ENCODE measurements around the gene TMEM184B. TPM values are rescaled to one million over a fixed set of nuclear protein-coding genes. Genes with fewer than 3 reads are reported as not detected.

Gene TMEM184B
- polyA plus RNA-seq, 1 donor (not counting 4 experiments of a cell fraction or from before 2014, with no cell fraction given) = 18.8 TPM

- Histone ChIP-seq H3K9me1 (ENCODE audit: control insufficient read depth, extremely low read depth, insufficient read depth, low read length) (no peaks in the 10 kb centered on the region), H3K9ac (ENCODE audit: control insufficient read depth, extremely low read depth, insufficient read depth, low read length) (no peak overlapping the region), H3K79me2 (ENCODE audit: control insufficient read depth, insufficient read depth, low read length) (peaks cover 73% of the 10 kb centered on the region), H3K27me3 (ENCODE audit: control insufficient read depth, extremely low read depth, insufficient read depth, low read length) (no peaks in the 10 kb centered on the region), H3K4me1 (ENCODE audit: control insufficient read depth, extremely low read depth, insufficient read depth, low read length) (peaks cover 6% of the 10 kb centered on the region), H3K4me2 (ENCODE audit: control insufficient read depth, extremely low read depth, insufficient read depth, low read depth, low read length) (no peak overlapping the region), H2AFZ (ENCODE audit: control insufficient read depth, low read length) (no peak overlapping the region), H3K4me3 (ENCODE audit: control insufficient read depth in 2 of 3, extremely low read depth in 1 of 3, insufficient read depth in 2 of 3, low read depth in 1 of 3, low read length in 3 of 3) (no peak overlapping the region), H3K27ac (ENCODE audit: control insufficient read depth, insufficient read depth, low read length) (no peak overlapping the region), H3K36me3 (ENCODE audit: control insufficient read depth in 2 of 2, extremely low read depth in 1 of 2, insufficient read depth in 2 of 2, low read length in 2 of 2) (peaks cover 0 to 7% of the 10 kb centered on the region in 2 experiments), H4K20me1 (ENCODE audit: control insufficient read depth, extremely low read depth, insufficient read depth, low read length) (peaks cover 3% of the 10 kb centered on the region), H3K9me3 (ENCODE audit: control insufficient read depth, low read depth, low read length) (no peaks in the 10 kb centered on the region)
- DNase-seq (ENCODE audit: low read depth, low spot score) = no peak
- no peak for TF ChIP-seq CTCF (optimal IDR thresholded peaks at IDR 0.05 in 1 of 3, IDR thresholded peaks at IDR 0.05 in 1 of 3, conservative IDR thresholded peaks at IDR 0.05 in 1 of 3; ENCODE audit: extremely low read depth in 1 of 3, insufficient read depth in 2 of 3, low read length in 3 of 3)
- no peak for TF ChIP-seq EZH2 (IDR thresholded peaks at IDR 0.05; ENCODE audit: low read length)
- dilution Hi-C loops (cut with MboI; ENCODE audit: extremely low pct_ligation_motif_present, low sequenced_read_pairs) = no loop called here
- no peak for FAIRE-seq
Measured at GRCh38 chr22:38258895-38259294, 13.9 kb downstream of the TMEM184B start.

GRCh38 chr22:38257650-38258250 is 15.1 kb downstream of the TMEM184B start:
- no peak for TF ChIP-seq CTCF (optimal IDR thresholded peaks at IDR 0.05 in 1 of 3, IDR thresholded peaks at IDR 0.05 in 1 of 3, conservative IDR thresholded peaks at IDR 0.05 in 1 of 3; ENCODE audit: extremely low read depth in 1 of 3, insufficient read depth in 2 of 3, low read length in 3 of 3)
- TF ChIP-seq EZH2 (IDR thresholded peaks at IDR 0.05; ENCODE audit: low read length) = no peak
- peaks cover 67% of the 10 kb centered on the region for H3K79me2 ChIP-seq (ENCODE audit: control insufficient read depth, insufficient read depth, low read length)
- H3K4me2 ChIP-seq (ENCODE audit: control insufficient read depth, extremely low read depth, insufficient read depth, low read depth, low read length) = no peak overlapping the region

More at GRCh38 chr22:38257650-38258250, 15.1 kb downstream of the TMEM184B start:
- DNase-seq (ENCODE audit: low read depth, low spot score) (no peak), FAIRE-seq (no peak)
- Histone ChIP-seq H3K4me1 (ENCODE audit: control insufficient read depth, extremely low read depth, insufficient read depth, low read length) (peaks cover 6% of the 10 kb centered on the region), H4K20me1 (ENCODE audit: control insufficient read depth, extremely low read depth, insufficient read depth, low read length) (peaks cover 3% of the 10 kb centered on the region), H3K9ac (ENCODE audit: control insufficient read depth, extremely low read depth, insufficient read depth, low read length) (no peak overlapping the region), H3K9me3 (ENCODE audit: control insufficient read depth, low read depth, low read length) (no peaks in the 10 kb centered on the region), H3K4me3 (ENCODE audit: control insufficient read depth in 2 of 3, extremely low read depth in 1 of 3, insufficient read depth in 2 of 3, low read depth in 1 of 3, low read length in 3 of 3) (no peak overlapping the region), H3K9me1 (ENCODE audit: control insufficient read depth, extremely low read depth, insufficient read depth, low read length) (no peaks in the 10 kb centered on the region), H3K36me3 (ENCODE audit: control insufficient read depth in 2 of 2, extremely low read depth in 1 of 2, insufficient read depth in 2 of 2, low read length in 2 of 2) (peaks cover 0 to 5% of the 10 kb centered on the region in 2 experiments), H3K27ac (ENCODE audit: control insufficient read depth, insufficient read depth, low read length) (no peak overlapping the region), H2AFZ (ENCODE audit: control insufficient read depth, low read length) (no peak overlapping the region), H3K27me3 (ENCODE audit: control insufficient read depth, extremely low read depth, insufficient read depth, low read length) (no peaks in the 10 kb centered on the region)
- dilution Hi-C loops (cut with MboI; ENCODE audit: extremely low pct_ligation_motif_present, low sequenced_read_pairs) = no loop called here

Measured in keratinocyte (primary cell).